ENCODE results near the gene AIP.

Gene AIP

DNA sequence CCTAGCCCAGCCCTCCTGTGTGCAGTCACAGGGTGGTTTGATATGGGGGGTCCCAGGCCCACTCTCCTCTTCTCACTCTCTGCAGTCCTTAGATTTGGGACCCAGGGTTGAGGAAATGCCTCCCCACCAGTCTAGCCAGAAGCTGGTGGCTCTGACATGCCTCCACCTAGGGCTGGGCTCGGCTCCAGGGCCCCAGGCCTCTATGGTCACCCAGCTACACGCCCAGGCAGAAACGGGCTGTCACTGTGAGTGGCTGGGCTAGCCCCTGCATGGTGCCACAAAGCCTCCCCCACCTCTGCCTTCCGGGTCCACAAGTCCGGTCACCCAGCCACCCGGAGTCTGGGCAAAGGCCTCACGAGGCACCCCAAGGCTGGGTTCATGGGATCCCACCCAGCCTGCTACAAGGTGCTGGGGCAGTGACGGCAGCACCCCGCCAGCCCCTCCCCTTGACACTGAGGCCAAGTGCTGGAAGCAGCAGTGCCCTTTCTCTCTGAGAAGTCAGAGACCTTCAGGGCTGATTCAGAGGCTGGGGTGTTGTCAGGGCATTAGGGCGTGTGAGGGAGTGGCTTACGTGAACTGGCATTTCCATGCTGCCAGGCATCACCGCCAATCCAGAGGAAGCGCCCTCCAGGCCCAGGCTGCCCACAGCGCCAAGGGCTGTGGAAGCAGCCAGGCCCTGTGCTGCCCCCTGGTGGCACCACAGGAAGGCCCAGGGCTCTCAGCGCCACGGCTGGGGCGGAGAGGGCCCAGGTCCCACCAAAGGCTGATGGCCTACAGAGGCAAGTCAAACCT is 23.0 kb downstream of the AIP start:
- Histone ChIP-seq H3K4me3 (ENCODE audit: low read depth, low read length) (peak overlapping the region; percentile 80), H3K27me3 (replicated peaks) (no peaks in the 10 kb centered on the region), H3K27ac (peak overlapping the region; percentile 36), H3K36me3 (replicated peaks) (peaks cover 13% of the 10 kb centered on the region)
- in situ Hi-C loops (cut with HindIII; ENCODE audit: low pct_ligation_motif_present, low sequenced_read_pairs), result no loop called here
- TF ChIP-seq, protein P1, sequence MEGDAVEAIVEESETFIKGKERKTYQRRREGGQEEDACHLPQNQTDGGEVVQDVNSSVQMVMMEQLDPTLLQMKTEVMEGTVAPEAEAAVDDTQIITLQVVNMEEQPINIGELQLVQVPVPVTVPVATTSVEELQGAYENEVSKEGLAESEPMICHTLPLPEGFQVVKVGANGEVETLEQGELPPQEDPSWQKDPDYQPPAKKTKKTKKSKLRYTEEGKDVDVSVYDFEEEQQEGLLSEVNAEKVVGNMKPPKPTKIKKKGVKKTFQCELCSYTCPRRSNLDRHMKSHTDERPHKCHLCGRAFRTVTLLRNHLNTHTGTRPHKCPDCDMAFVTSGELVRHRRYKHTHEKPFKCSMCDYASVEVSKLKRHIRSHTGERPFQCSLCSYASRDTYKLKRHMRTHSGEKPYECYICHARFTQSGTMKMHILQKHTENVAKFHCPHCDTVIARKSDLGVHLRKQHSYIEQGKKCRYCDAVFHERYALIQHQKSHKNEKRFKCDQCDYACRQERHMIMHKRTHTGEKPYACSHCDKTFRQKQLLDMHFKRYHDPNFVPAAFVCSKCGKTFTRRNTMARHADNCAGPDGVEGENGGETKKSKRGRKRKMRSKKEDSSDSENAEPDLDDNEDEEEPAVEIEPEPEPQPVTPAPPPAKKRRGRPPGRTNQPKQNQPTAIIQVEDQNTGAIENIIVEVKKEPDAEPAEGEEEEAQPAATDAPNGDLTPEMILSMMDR (IDR thresholded peaks at IDR 0.05; ENCODE audit: low read depth, low read length, missing control alignments), result peak; percentile 98
- DNase-seq, result peak; percentile 59

DNA sequence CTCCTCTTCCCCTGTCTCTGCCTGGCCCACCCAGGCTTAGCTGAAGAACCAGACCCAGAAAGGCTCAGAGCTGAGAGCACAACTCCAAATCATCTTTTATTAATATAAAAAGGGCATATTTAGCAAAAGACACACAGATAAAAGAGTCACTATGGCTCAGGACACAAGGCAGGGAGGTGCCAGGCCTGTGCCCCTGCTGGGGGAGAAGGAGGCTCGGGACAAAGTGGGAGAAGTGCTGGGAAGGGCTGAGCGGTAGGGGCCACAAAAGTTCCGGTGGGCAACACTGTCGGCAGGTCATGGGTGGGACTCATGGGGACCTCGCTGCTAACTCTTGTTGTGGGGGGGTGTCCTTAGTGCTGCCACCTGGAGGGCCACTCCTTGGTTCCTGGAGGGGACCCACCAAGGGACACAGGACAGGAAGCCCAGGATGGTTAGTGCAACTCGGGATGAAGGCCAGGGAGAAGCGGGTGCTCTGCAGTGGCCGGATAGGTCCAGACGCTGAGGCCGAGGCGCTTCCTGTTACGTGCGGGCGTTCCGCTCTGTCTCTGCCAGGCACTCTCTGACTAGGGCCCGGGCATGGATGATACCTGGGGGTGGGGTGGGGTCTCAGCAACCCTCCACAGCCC is 23.7 kb downstream of the AIP start:
- H3K27ac ChIP-seq, result no peak overlapping the region
- in situ Hi-C loops (cut with HindIII; ENCODE audit: low pct_ligation_motif_present, low sequenced_read_pairs), result no loop called here
- TF ChIP-seq, protein P1 (IDR thresholded peaks at IDR 0.05; ENCODE audit: low read depth, low read length, missing control alignments), result no peak
- H3K36me3 ChIP-seq (replicated peaks), result peaks cover 6% of the 10 kb centered on the region
- H3K27me3 ChIP-seq (replicated peaks), result no peaks in the 10 kb centered on the region
- no peak overlapping the region for H3K4me3 ChIP-seq (ENCODE audit: low read depth, low read length)
- no peak for DNase-seq

DNA sequence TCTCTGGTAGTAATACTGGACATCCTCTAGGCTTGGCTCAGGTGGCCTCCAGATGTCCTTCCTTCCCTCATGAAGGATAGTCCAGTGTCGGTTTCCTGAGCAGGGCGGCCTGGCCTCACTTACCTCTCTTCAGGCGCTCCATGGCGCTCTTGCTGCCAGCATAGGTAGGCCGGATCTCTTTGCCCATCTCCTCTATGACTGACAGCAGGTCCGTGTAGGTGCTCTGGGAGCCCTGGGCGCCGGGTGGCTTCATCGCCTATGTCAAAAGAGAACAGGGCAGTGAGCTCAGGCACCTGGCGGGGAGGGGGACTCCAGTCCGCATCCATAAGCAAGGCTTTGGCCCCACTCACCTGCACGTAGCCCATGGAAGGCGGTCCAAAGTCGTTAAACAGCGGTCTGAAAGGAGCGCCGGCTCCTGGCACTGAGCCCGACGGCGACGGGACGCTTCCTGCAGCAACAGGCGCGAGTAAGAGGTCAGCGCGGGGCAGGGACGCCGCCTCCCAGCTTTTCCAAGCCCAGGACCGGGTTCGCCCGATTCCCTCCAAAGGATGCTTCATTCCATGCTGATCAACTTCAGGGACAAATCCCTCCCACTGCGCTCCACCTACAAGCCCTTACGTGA is 24.5 kb downstream of the AIP start:
- no peak for DNase-seq

DNA sequence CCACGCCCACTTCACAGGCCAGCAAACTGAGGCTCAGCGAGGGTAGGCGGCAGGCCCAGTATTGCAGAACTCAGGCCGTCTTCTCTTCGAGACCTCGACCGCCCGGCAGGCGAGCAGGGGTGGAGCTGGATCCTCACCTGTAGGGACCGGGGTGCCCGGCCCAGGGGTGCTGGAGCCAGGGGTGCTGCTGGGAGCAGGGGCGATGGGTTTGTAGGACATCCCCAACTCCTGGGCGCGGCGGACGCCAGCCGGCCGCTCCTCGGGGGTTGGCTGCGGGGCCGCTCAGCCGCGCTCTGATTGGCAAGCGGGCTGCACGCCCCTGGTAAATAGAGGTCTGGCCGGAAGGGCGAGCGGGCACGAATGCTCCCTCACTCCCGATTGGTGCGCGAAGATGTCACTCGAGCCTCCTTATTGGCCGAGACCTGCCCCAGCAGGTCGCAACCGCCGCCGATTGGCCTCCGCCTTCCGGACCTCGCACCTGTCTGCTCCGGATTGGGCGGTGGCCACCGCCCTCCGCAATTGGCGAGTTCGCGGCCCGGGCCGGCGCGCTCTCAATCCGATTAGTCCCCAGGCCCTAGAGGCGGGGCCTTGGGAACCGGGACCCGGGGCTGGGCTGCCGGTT is 25.1 kb downstream of the AIP start, which contains the start of gene CDK2AP2:
Gene CDK2AP2 (minus strand): TSS at position 299 of the 622 bp plus-strand sequence. CDS start 80 bp downstream, at position 219.
- Histone ChIP-seq H3K27ac (peak within 1 kb of the TSS; percentile 98), H3K4me3 (ENCODE audit: low read depth, low read length) (peak within 1 kb of the TSS; percentile 81), H3K27me3 (replicated peaks) (no peaks in the 10 kb centered on the region), H3K36me3 (replicated peaks) (no peaks in the 10 kb centered on the region)
- peak; percentile 100 for DNase-seq
- TF ChIP-seq, protein P1 (IDR thresholded peaks at IDR 0.05; ENCODE audit: low read depth, low read length, missing control alignments), result no peak
- in situ Hi-C loops (cut with HindIII; ENCODE audit: low pct_ligation_motif_present, low sequenced_read_pairs), result no loop called here

More for the DNA sequence above, 24.5 kb downstream of the AIP start:
- Histone ChIP-seq H3K4me3 (ENCODE audit: low read depth, low read length) (peak overlapping the region; percentile 81), H3K36me3 (replicated peaks) (no peaks in the 10 kb centered on the region), H3K27ac (peak overlapping the region; percentile 63), H3K27me3 (replicated peaks) (no peaks in the 10 kb centered on the region)
- TF ChIP-seq, protein P1 (IDR thresholded peaks at IDR 0.05; ENCODE audit: low read depth, low read length, missing control alignments), result no peak
- in situ Hi-C loops (cut with HindIII; ENCODE audit: low pct_ligation_motif_present, low sequenced_read_pairs), result no loop called here

DNA sequence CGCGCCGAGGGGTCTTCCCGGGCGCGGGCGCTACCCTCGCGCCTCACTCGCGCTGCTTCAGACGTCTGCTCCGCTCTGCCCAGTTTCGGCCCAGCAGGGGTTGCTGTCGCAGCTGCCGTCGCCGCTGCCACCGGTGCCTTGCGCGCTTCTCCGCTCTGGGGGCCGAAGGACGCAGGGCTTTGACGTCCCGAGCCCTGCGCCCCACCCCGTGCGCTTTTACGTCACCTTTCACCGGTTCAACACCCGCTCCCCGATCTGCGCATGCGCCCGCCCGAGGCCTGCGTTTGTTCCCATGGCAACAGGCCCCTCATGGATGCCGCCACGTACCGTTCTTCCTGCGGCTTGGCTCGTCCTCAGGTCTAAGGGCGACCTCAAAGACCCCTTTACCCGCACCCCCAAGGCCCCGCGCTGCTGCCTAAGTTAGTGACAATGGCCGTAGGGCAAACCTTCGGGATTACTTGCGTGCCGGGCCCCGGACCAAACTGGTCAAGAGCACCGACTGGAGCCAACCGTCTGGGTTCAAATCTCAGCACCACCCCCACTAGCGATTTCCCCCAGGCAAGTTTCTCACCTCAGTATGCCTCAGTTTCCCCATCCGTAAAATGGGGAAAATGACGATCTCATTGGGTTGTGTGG is 25.8 kb downstream of the AIP start:
- no peaks in the 10 kb centered on the region for H3K27me3 ChIP-seq (replicated peaks)
- TF ChIP-seq, protein P1 (IDR thresholded peaks at IDR 0.05; ENCODE audit: low read depth, low read length, missing control alignments), result no peak
- H3K27ac ChIP-seq, result peak overlapping the region; percentile 98
- H3K36me3 ChIP-seq (replicated peaks), result no peaks in the 10 kb centered on the region
- peak; percentile 96 for DNase-seq
- in situ Hi-C loops (cut with HindIII; ENCODE audit: low pct_ligation_motif_present, low sequenced_read_pairs), result no loop called here
- peak overlapping the region; percentile 81 for H3K4me3 ChIP-seq (ENCODE audit: low read depth, low read length)
